HCT116 (cell line): ENCODE data around the gene DLX3.

Experiments used
- EGR1 ChIP-seq: IDR thresholded peaks from 2 replicates; pipeline ENCODE4 v1.6.1; 2012; ENCODE audit warnings: low read depth
- EZH2 ChIP-seq: fragments of 200-600 bp; sonication (generic); IDR thresholded peaks from 2 replicates; pipeline ENCODE4 v1.6.1; 2017; ENCODE audit warnings: antibody characterized with exemption, mixed run types
- JUND ChIP-seq: IDR thresholded peaks from 2 replicates; pipeline ENCODE4 v1.6.1; 2012
- POLR2A ChIP-seq: IDR thresholded peaks from 2 replicates; pipeline ENCODE4 v1.7.0; 2011; ENCODE audit warnings: borderline replicate concordance; ENCODE audit not compliant: insufficient read depth, insufficient read length; ENCODE audit errors: extremely low read depth
- SIN3A ChIP-seq: IDR thresholded peaks from 2 replicates; pipeline ENCODE4 v1.6.1; 2012; ENCODE audit warnings: low read depth
- SP1 ChIP-seq: IDR thresholded peaks from 2 replicates; pipeline ENCODE4 v1.6.1; 2012; ENCODE audit warnings: low read depth
- TCF7L2 ChIP-seq: IDR thresholded peaks from 2 replicates; pipeline ENCODE4 v1.7.0; 2011; ENCODE audit warnings: borderline replicate concordance, inconsistent platforms; ENCODE audit not compliant: insufficient read depth, insufficient read length; ENCODE audit errors: extremely low read depth
- TF ChIP-seq, protein P1 (sequence below), 3 experiments: fragments of 200-600 bp in 1 of 3; sonication (generic) in 1 of 3; IDR thresholded peaks in 2 of 3; conservative IDR thresholded peaks in 1 of 3; 2 replicates each; pipeline ENCODE4 v1.5.1; 2012 to 2017; ENCODE audit warnings: low read depth in 2 of 3, low read length in 2 of 3, antibody characterized with exemption in 1 of 3, borderline replicate concordance in 1 of 3, control low read depth in 1 of 3, mild to moderate bottlenecking in 1 of 3, mixed read lengths in 1 of 3, mixed run types in 1 of 3, moderate library complexity in 1 of 3; ENCODE audit not compliant: insufficient read depth in 1 of 3
- TF ChIP-seq, protein P2 (sequence below): IDR thresholded peaks from 2 replicates; pipeline ENCODE4 v1.6.1; 2011; ENCODE audit warnings: mild to moderate bottlenecking, low read length, moderate library complexity; ENCODE audit not compliant: insufficient replicate concordance; ENCODE audit errors: extremely low read depth
- TF ChIP-seq, protein P3 (sequence below): IDR thresholded peaks from 2 replicates; pipeline ENCODE4 v1.6.1; 2012
- TF ChIP-seq, protein P4 (sequence below): IDR thresholded peaks from 2 replicates; pipeline ENCODE4 v1.6.1; 2012

DNA sequence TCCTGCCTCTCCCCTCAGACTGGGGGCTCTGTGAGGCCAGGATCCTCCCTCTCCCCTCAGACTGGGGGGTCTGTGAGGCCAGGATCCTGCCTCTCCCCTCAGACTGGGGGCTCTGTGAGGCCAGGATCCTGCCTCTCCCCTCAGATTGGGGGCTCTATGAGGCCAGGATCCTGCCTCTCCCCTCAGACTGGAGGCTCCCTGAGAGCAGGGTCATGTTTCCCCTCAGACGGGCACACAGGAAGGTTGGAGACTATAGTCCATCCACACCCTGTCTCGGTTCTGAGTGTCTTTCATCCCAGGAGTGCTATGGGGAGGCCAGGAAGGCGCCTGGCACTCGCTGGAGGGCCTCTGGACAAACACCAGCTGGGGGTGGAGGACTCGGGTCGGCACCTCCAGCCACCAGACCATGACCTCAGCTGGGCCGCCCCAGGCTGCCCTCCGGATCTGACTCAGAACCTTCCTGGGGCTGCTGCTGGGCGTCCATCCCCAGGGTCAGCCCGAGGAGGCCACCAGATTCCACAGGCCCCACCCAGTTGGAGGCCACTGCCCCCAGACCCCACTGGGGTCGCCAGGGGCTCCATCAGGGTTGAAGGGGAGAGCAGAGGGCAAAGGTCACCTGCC, 48.0 kb downstream of the DLX3 start:
- TF ChIP-seq, protein P1, sequence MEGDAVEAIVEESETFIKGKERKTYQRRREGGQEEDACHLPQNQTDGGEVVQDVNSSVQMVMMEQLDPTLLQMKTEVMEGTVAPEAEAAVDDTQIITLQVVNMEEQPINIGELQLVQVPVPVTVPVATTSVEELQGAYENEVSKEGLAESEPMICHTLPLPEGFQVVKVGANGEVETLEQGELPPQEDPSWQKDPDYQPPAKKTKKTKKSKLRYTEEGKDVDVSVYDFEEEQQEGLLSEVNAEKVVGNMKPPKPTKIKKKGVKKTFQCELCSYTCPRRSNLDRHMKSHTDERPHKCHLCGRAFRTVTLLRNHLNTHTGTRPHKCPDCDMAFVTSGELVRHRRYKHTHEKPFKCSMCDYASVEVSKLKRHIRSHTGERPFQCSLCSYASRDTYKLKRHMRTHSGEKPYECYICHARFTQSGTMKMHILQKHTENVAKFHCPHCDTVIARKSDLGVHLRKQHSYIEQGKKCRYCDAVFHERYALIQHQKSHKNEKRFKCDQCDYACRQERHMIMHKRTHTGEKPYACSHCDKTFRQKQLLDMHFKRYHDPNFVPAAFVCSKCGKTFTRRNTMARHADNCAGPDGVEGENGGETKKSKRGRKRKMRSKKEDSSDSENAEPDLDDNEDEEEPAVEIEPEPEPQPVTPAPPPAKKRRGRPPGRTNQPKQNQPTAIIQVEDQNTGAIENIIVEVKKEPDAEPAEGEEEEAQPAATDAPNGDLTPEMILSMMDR (IDR thresholded peaks at IDR 0.05 in 2 of 3, conservative IDR thresholded peaks at IDR 0.05 in 1 of 3; ENCODE audit: borderline replicate concordance in 1 of 3, insufficient read depth in 1 of 3, low read depth in 2 of 3, low read length in 2 of 3): no peak
- TF ChIP-seq, protein P2, sequence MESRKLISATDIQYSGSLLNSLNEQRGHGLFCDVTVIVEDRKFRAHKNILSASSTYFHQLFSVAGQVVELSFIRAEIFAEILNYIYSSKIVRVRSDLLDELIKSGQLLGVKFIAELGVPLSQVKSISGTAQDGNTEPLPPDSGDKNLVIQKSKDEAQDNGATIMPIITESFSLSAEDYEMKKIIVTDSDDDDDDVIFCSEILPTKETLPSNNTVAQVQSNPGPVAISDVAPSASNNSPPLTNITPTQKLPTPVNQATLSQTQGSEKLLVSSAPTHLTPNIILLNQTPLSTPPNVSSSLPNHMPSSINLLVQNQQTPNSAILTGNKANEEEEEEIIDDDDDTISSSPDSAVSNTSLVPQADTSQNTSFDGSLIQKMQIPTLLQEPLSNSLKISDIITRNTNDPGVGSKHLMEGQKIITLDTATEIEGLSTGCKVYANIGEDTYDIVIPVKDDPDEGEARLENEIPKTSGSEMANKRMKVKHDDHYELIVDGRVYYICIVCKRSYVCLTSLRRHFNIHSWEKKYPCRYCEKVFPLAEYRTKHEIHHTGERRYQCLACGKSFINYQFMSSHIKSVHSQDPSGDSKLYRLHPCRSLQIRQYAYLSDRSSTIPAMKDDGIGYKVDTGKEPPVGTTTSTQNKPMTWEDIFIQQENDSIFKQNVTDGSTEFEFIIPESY: no peak
- TF ChIP-seq EZH2 (no peak), EGR1 (no peak), TCF7L2 (no peak), SIN3A (no peak), POLR2A (no peak), JUND (no peak), SP1 (no peak)
- TF ChIP-seq, protein P3, sequence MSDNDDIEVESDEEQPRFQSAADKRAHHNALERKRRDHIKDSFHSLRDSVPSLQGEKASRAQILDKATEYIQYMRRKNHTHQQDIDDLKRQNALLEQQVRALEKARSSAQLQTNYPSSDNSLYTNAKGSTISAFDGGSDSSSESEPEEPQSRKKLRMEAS: no peak
- TF ChIP-seq, protein P4, sequence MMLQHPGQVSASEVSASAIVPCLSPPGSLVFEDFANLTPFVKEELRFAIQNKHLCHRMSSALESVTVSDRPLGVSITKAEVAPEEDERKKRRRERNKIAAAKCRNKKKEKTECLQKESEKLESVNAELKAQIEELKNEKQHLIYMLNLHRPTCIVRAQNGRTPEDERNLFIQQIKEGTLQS: no peak
